ENCODE data around the gene BCR.
A peak's percentile ranks its signal among the peaks of the same experiment; 100 is the strongest.
"Not testable (repeated sequence)": the region's sequence is repeated elsewhere in the genome, so short reads cannot be mapped to it uniquely, and the experiment has no call there.

Gene BCR

GRCh38 chr22:23180301-23180892, at the start of gene BCR:
Gene BCR (plus strand): TSS chr22:23180509. CDS start chr22:23180961, 452 bp downstream.
- peak within 1 kb of the TSS; percentile 67 for H3K4me3 ChIP-seq (ENCODE audit: low read length)
- TF ChIP-seq ZNF274 (IDR thresholded peaks at IDR 0.05; ENCODE audit: low read depth, low read length) = no peak

GRCh38 chr22:23130697-23131096, 49.6 kb upstream of the BCR start:
- TF ChIP-seq ZNF274 (IDR thresholded peaks at IDR 0.05; ENCODE audit: low read depth, low read length) = no peak
- no peak overlapping the region for H3K4me3 ChIP-seq (ENCODE audit: low read length)

DNA sequence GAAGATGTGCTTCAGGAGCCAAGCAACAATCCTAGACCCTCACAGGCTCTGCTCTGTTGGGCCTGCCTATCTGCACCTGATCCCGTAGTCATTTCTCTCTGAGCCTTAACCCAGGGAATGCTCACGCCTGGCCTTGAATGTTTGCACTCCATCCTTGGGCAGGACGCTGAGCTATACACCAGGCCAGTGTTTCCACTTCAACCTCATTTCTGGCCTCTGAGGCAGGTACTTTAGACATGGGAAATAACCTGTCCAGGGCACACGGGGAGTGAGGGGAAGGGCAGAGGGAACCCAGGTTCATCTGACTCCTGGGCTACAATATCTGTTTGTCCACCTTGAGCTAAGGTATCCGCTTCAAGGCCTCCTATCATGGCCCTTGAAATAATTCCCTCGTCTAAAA, 48.4 kb upstream of the BCR start:
- TF ChIP-seq ZNF274 (IDR thresholded peaks at IDR 0.05; ENCODE audit: low read depth, low read length) = no peak

DNA sequence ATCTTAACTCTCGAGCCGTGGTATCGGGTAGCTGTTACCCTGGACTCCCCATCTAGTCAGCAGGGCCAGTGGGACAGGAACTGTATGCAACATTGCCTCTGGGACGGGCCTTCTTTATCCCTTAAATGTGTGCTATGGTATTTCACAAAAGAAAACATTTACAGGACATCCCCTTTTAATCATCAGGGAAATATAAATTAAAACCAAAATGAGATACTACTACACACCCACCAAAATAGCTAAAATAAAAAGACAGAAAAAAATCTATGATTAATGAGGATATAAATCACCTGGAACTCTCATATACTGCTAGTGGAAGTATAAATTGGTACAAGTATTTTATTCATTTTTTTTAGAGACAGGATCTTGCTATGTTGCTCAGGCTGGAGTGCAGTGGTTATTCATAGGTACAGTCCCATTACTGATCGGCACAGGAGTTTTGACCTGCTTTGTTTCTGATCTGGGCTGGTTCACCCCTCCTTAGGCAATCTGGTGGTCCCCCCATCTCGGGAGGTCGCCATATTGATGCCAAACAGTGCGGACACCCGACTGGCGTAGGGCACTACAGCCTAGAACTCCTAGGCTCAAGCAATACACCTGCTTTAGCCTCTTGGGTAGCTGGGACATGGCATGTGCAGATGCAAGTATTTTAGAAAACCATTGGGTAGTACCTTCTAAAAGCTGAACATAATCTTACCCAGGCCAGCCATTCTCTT, 47.8 kb upstream of the BCR start:
- no peak for TF ChIP-seq ZNF274 (IDR thresholded peaks at IDR 0.05; ENCODE audit: low read depth, low read length)
- H3K4me3 ChIP-seq (ENCODE audit: low read length) = no peak overlapping the region

More for the DNA sequence above, 48.4 kb upstream of the BCR start:
- no peak overlapping the region for H3K4me3 ChIP-seq (ENCODE audit: low read length)

- no peak overlapping the region for H3K4me3 ChIP-seq (ENCODE audit: low read length)
- no peak for TF ChIP-seq ZNF274 (IDR thresholded peaks at IDR 0.05; ENCODE audit: low read depth, low read length)
Observed at GRCh38 chr22:23133922-23134321, 46.4 kb upstream of the BCR start.

DNA sequence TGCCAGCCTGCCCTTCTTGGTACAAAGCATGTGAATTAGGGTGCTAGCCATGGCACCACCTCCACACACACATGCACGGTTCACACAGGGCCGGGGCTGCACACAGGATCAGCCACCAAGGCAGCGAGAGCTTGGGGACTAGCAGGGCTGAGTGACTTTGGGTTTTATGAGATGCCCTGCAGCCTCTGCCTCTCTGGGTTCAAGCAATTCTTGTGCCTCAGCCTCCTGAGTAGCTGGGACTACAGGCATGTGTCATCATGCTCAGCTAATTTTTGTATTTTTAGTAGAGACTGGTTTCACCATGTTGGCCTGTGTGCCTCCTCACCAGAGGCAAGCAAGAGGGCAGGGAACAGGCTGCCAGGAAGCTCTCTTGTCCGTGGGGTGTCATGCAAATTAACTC, 43.3 kb upstream of the BCR start:
- H3K4me3 ChIP-seq (ENCODE audit: low read length) = not testable (repeated sequence)

- TF ChIP-seq ZNF274 (IDR thresholded peaks at IDR 0.05; ENCODE audit: low read depth, low read length) = no peak
- H3K4me3 ChIP-seq (ENCODE audit: low read length) = peak overlapping the region; percentile 1; the same call in 1 of the 2 replicates
Observed at GRCh38 chr22:23137468-23137867, 42.8 kb upstream of the BCR start.

DNA sequence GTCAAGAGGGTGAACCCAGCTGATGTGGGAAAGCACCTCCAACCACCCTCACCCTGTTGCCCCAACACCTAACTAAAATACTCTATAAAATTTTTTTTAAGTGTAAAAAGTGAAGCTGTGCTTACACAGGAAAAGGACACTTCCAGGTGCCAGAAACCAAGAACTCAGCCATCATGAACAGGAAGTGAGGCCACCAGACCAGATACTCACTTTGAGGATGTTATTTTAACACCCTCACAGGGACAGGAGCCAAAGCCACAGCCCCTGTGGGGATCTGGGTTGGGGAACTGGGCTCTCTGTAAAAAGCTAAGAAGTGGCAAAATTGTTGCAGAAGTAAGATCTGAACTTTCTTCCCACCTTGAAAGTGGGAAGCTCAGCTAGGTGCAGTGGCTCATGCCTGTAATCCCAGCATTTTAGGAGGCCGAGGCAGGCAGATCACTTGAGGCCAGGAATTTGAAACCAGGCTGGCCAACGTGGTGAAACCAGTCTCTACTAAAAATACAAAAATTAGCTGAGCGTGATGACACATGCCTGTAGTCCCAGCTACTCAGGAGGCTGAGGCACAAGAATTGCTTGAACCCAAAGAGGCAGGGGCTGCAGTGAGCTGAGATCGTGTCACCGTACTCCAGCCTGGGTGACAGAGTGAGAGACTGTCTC, 42.3 kb upstream of the BCR start:
- H3K4me3 ChIP-seq (ENCODE audit: low read length) = peak overlapping the region; percentile 7; the same call in 1 of the 2 replicates
- TF ChIP-seq ZNF274 (IDR thresholded peaks at IDR 0.05; ENCODE audit: low read depth, low read length) = no peak

GRCh38 chr22:23138584-23139435, 41.5 kb upstream of the BCR start:
- H3K4me3 ChIP-seq (ENCODE audit: low read length) = peak overlapping the region; percentile 7; the same call in 1 of the 2 replicates
- TF ChIP-seq ZNF274 (IDR thresholded peaks at IDR 0.05; ENCODE audit: low read depth, low read length) = no peak

DNA sequence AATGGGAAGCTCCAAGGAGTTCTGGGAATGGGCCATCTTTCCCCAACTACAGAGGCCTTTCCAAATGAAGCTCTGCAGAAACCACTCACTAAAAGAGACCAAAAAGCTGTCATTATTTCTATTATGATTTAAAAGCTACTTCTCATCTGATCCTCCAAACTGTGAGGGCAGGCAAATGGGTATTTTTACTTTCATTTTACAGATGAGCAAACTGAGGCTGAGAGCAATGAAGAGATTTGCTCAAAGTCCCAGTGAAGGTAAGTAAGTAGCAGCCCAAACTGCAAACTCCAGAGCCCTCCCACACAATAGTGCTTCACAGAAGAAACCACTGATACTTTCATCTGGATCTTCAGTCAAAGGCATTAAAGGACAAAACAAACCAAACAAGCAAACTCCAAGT, 39.9 kb upstream of the BCR start:
- H3K4me3 ChIP-seq (ENCODE audit: low read length) = no peak overlapping the region
- no peak for TF ChIP-seq ZNF274 (IDR thresholded peaks at IDR 0.05; ENCODE audit: low read depth, low read length)

- no peak for TF ChIP-seq ZNF274 (IDR thresholded peaks at IDR 0.05; ENCODE audit: low read depth, low read length)
- no peak overlapping the region; the same call in 1 of the 2 replicates for H3K4me3 ChIP-seq (ENCODE audit: low read length)
Observed at GRCh38 chr22:23142546-23143105, 37.7 kb upstream of the BCR start.

DNA sequence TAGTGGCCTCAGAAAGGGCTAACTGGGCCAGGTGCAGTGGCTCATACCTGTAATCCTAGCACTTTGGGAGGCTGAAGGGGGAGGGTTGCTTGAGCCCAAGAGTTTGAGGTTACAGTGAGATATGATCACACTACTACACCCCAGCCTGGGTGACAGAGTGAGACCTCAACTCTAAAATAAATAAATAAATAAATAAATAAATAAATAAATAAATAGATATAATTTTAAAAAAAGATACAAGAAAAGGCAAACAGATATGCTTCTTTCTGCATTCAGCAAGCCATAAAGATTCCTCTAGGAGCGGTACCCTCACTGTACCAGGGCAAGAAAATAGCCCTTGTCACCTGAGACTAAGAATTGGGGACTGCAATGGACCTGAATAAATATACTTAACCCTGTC, 37.2 kb upstream of the BCR start:
- no peak for TF ChIP-seq ZNF274 (IDR thresholded peaks at IDR 0.05; ENCODE audit: low read depth, low read length)
- H3K4me3 ChIP-seq (ENCODE audit: low read length) = no peak overlapping the region

GRCh38 chr22:23144432-23144831, 35.9 kb upstream of the BCR start:
- H3K4me3 ChIP-seq (ENCODE audit: low read length) = no peak overlapping the region
- no peak for TF ChIP-seq ZNF274 (IDR thresholded peaks at IDR 0.05; ENCODE audit: low read depth, low read length)
